ENCODE measurements around the gene TAGLN2.
A peak's percentile ranks its signal among the peaks of the same experiment; 100 is the strongest.

Gene TAGLN2

GRCh38 chr1:159884296-159884695 is 41.0 kb downstream of the TAGLN2 start:
- Histone ChIP-seq H3K4me1 (no peaks in the 10 kb centered on the region), H3K36me3 (replicated peaks) (no peaks in the 10 kb centered on the region), H3K9me3 (no peaks in the 10 kb centered on the region), H3K27me3 (ENCODE audit: low read depth) (no peaks in the 10 kb centered on the region), H3K4me3 (no peak overlapping the region)
- no peak for DNase-seq (ENCODE audit: low spot score in 2 of 2)
- in situ Hi-C loops (cut with MboI; ENCODE audit: low sequenced_read_pairs), result no loop called here

GRCh38 chr1:159883134-159883533 is 42.2 kb downstream of the TAGLN2 start:
- H3K4me3 ChIP-seq, result no peak overlapping the region
- H3K27me3 ChIP-seq (ENCODE audit: low read depth), result no peaks in the 10 kb centered on the region
- no peak for DNase-seq (ENCODE audit: low spot score in 2 of 2)
- in situ Hi-C loops (cut with MboI; ENCODE audit: low sequenced_read_pairs), result no loop called here
- H3K4me1 ChIP-seq, result no peaks in the 10 kb centered on the region
- no peaks in the 10 kb centered on the region for H3K36me3 ChIP-seq (replicated peaks)
- no peaks in the 10 kb centered on the region for H3K9me3 ChIP-seq

- no peaks in the 10 kb centered on the region for H3K27me3 ChIP-seq (ENCODE audit: low read depth)
- no peak for DNase-seq (ENCODE audit: low spot score in 2 of 2)
- no peaks in the 10 kb centered on the region for H3K36me3 ChIP-seq (replicated peaks)
- in situ Hi-C loops (cut with MboI; ENCODE audit: low sequenced_read_pairs), result no loop called here
- H3K9me3 ChIP-seq, result no peaks in the 10 kb centered on the region
- H3K4me3 ChIP-seq, result no peak overlapping the region
- H3K4me1 ChIP-seq, result no peaks in the 10 kb centered on the region
Observed at GRCh38 chr1:159882527-159882862, 42.8 kb downstream of the TAGLN2 start.

GRCh38 chr1:159881622-159882526 is 43.4 kb downstream of the TAGLN2 start:
- H3K4me3 ChIP-seq, result no peak overlapping the region
- H3K4me1 ChIP-seq, result no peaks in the 10 kb centered on the region
- no peaks in the 10 kb centered on the region for H3K27me3 ChIP-seq (ENCODE audit: low read depth)
- H3K9me3 ChIP-seq, result no peaks in the 10 kb centered on the region
- in situ Hi-C loops (cut with MboI; ENCODE audit: low sequenced_read_pairs), result no loop called here
- H3K36me3 ChIP-seq (replicated peaks), result no peaks in the 10 kb centered on the region
- DNase-seq (ENCODE audit: low spot score in 2 of 2), result peak in 1 of 2 experiments; percentile 56

- in situ Hi-C loops (cut with MboI; ENCODE audit: low sequenced_read_pairs), result no loop called here
- Histone ChIP-seq H3K27me3 (ENCODE audit: low read depth) (no peaks in the 10 kb centered on the region), H3K9me3 (no peaks in the 10 kb centered on the region), H3K36me3 (replicated peaks) (no peaks in the 10 kb centered on the region), H3K4me3 (no peak overlapping the region), H3K4me1 (no peaks in the 10 kb centered on the region)
- DNase-seq (ENCODE audit: low spot score in 2 of 2), result no peak
Observed at GRCh38 chr1:159880430-159880829, 44.9 kb downstream of the TAGLN2 start.

DNA sequence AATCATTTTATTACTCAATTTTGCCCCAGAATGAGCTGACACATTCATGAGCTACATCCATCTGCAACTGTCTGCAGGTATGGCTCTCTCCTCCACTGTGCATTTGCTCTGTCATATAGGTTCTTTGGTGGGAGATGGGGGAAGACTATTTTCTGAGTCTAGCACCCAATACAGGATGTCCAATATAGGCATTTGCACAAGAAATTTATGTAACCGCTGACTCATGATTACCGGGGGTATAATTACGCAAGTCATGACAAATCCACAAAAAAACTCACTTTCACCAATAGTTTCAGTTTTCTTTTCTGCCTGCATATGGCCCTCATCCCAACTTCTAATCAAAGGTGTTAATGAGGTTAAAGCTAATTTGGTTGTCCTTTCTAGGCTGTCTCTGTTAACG is 45.3 kb downstream of the TAGLN2 start:
- DNase-seq (ENCODE audit: low spot score in 2 of 2), result no peak

DNA sequence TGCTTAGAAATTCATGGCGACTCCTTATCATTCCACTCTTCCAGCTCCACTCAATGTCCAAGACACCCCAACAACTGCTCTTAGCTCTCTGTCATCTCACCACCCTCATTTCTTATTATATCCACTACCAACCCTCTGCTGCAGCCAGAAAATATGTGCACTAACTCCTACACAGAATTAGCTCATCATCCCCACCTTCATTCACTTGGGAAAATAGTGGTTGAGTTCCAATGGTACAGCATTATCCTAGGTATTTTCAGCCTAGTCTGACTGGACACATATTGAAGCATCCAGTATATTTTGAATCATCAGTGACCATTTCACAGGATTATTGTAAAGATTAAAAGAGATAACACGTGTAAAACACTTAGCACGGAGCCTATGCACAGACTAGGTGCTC is 46.2 kb downstream of the TAGLN2 start:
- Histone ChIP-seq H3K36me3 (replicated peaks) (no peaks in the 10 kb centered on the region), H3K27me3 (ENCODE audit: low read depth) (no peaks in the 10 kb centered on the region), H3K4me3 (no peak overlapping the region), H3K4me1 (no peaks in the 10 kb centered on the region), H3K9me3 (no peaks in the 10 kb centered on the region)
- in situ Hi-C loops (cut with MboI; ENCODE audit: low sequenced_read_pairs), result no loop called here
- no peak for DNase-seq (ENCODE audit: low spot score in 2 of 2)

More for the DNA sequence above, 45.3 kb downstream of the TAGLN2 start:
- H3K4me3 ChIP-seq, result no peak overlapping the region
- H3K9me3 ChIP-seq, result no peaks in the 10 kb centered on the region
- in situ Hi-C loops (cut with MboI; ENCODE audit: low sequenced_read_pairs), result no loop called here
- H3K4me1 ChIP-seq, result no peaks in the 10 kb centered on the region
- H3K27me3 ChIP-seq (ENCODE audit: low read depth), result no peaks in the 10 kb centered on the region
- no peaks in the 10 kb centered on the region for H3K36me3 ChIP-seq (replicated peaks)

- Histone ChIP-seq H3K9me3 (no peaks in the 10 kb centered on the region), H3K27me3 (ENCODE audit: low read depth) (no peaks in the 10 kb centered on the region), H3K4me3 (no peak overlapping the region), H3K4me1 (no peaks in the 10 kb centered on the region), H3K36me3 (replicated peaks) (no peaks in the 10 kb centered on the region)
- in situ Hi-C loops (cut with MboI; ENCODE audit: low sequenced_read_pairs), result no loop called here
- no peak for DNase-seq (ENCODE audit: low spot score in 2 of 2)
Observed at GRCh38 chr1:159877695-159878444, 47.4 kb downstream of the TAGLN2 start.

- in situ Hi-C loops (cut with MboI; ENCODE audit: low sequenced_read_pairs), result no loop called here
- DNase-seq (ENCODE audit: low spot score in 2 of 2), result no peak
- Histone ChIP-seq H3K9me3 (no peaks in the 10 kb centered on the region), H3K27me3 (ENCODE audit: low read depth) (no peaks in the 10 kb centered on the region), H3K36me3 (replicated peaks) (no peaks in the 10 kb centered on the region), H3K4me3 (no peak overlapping the region), H3K4me1 (no peaks in the 10 kb centered on the region)
Observed at GRCh38 chr1:159873530-159874143, 51.7 kb downstream of the TAGLN2 start.

DNA sequence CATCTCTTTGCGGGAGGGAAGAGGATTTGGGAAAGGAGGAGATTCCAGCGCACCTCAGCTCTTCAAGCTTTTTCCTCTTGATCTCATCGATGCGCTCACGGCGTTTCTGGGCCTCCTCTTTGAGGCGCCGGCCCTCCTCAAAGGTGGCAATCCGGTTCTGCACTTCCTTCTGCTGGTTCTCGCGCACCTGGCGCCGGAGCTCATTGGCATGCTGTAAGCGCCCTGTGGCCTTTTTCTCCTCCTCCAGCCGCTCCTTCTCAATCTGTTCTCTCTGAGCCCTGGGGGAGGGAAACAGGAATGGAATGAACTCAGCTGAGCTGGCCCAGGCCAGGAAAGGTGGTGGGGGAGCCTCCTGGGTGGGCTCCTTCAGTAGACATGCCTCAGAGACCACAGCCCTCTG is 52.4 kb downstream of the TAGLN2 start:
- in situ Hi-C loops (cut with MboI; ENCODE audit: low sequenced_read_pairs), result no loop called here
- H3K36me3 ChIP-seq (replicated peaks), result no peaks in the 10 kb centered on the region
- no peaks in the 10 kb centered on the region for H3K27me3 ChIP-seq (ENCODE audit: low read depth)
- no peaks in the 10 kb centered on the region for H3K4me1 ChIP-seq
- H3K9me3 ChIP-seq, result no peaks in the 10 kb centered on the region
- no peak overlapping the region for H3K4me3 ChIP-seq
- no peak for DNase-seq (ENCODE audit: low spot score in 2 of 2)

- DNase-seq (ENCODE audit: low spot score in 2 of 2), result no peak
- no peak overlapping the region for H3K4me3 ChIP-seq
- in situ Hi-C loops (cut with MboI; ENCODE audit: low sequenced_read_pairs), result no loop called here
- H3K4me1 ChIP-seq, result no peaks in the 10 kb centered on the region
- no peaks in the 10 kb centered on the region for H3K36me3 ChIP-seq (replicated peaks)
- no peaks in the 10 kb centered on the region for H3K9me3 ChIP-seq
- no peaks in the 10 kb centered on the region for H3K27me3 ChIP-seq (ENCODE audit: low read depth)
Observed at GRCh38 chr1:159870704-159871103, 54.6 kb downstream of the TAGLN2 start.

GRCh38 chr1:159869607-159870006 is 55.7 kb downstream of the TAGLN2 start:
- no peak for DNase-seq (ENCODE audit: low spot score in 2 of 2)
- in situ Hi-C loops (cut with MboI; ENCODE audit: low sequenced_read_pairs), result no loop called here
- Histone ChIP-seq H3K4me3 (no peak overlapping the region), H3K27me3 (ENCODE audit: low read depth) (no peaks in the 10 kb centered on the region), H3K4me1 (no peaks in the 10 kb centered on the region), H3K9me3 (no peaks in the 10 kb centered on the region), H3K36me3 (replicated peaks) (no peaks in the 10 kb centered on the region)

DNA sequence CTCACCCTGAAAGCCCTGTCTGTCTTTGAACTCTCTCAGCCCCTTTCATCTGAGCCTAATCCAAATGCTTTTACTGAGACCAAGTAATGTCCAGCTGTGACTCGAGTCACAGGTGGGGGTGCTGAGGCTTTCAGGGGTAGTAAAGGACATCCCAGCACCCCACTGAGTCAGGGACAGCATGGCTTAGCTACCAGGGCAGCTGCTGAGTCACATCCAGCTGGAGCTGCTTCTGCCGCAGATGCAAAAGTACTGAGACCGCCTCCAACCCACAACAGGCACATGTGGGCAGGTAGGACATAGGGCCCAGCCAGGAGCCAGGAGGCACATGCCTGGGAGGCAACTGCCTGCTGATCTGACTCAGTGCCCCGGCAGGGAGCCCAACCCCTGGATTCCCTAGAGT is 56.1 kb downstream of the TAGLN2 start:
- Histone ChIP-seq H3K4me3 (no peak overlapping the region), H3K4me1 (no peaks in the 10 kb centered on the region), H3K36me3 (replicated peaks) (no peaks in the 10 kb centered on the region), H3K9me3 (no peaks in the 10 kb centered on the region), H3K27me3 (ENCODE audit: low read depth) (no peaks in the 10 kb centered on the region)
- in situ Hi-C loops (cut with MboI; ENCODE audit: low sequenced_read_pairs), result no loop called here
- no peak for DNase-seq (ENCODE audit: low spot score in 2 of 2)

- Histone ChIP-seq H3K36me3 (replicated peaks) (no peaks in the 10 kb centered on the region), H3K4me3 (no peak overlapping the region), H3K9me3 (no peaks in the 10 kb centered on the region), H3K4me1 (no peaks in the 10 kb centered on the region), H3K27me3 (ENCODE audit: low read depth) (no peaks in the 10 kb centered on the region)
- in situ Hi-C loops (cut with MboI; ENCODE audit: low sequenced_read_pairs), result no loop called here
- DNase-seq (ENCODE audit: low spot score in 2 of 2), result no peak
Observed at GRCh38 chr1:159868766-159869165, 56.5 kb downstream of the TAGLN2 start.

Measured in HAP-1 (cell line).